Measurements from ENCODE around the gene MRGPRD.

The MRGPRD gene

GRCh38 chr11:68933605-68934320 lies 47.0 kb downstream of the MRGPRD start:
- Histone ChIP-seq H3K14ac (ENCODE audit: low read length) (peak overlapping the region; percentile 75), H3K4me3 (ENCODE audit: low read length in 2 of 2) (no peak overlapping the region), H4K91ac (ENCODE audit: low read depth, low read length, poor library complexity) (no peak overlapping the region), H2AK5ac (ENCODE audit: low read depth, low read length) (no peak overlapping the region), H3K9ac (ENCODE audit: low read depth, low read length, poor library complexity) (peak overlapping the region; percentile 12), H3K23ac (ENCODE audit: low read depth, low read length, poor library complexity) (no peak overlapping the region), H2BK120ac (ENCODE audit: low read depth, low read length) (peak overlapping the region; percentile 54), H3K4ac (ENCODE audit: low read length) (no peak overlapping the region), H3K27ac (replicated peaks; ENCODE audit: low read length) (no peak overlapping the region), H3K4me1 (ENCODE audit: control insufficient read depth in 2 of 2, insufficient read depth in 1 of 2, low read depth in 1 of 2, low read length in 2 of 2) (no peaks in the 10 kb centered on the region), H3K36me3 (replicated peaks in 1 of 2; ENCODE audit: control insufficient read depth in 2 of 2, insufficient read depth in 2 of 2, low read length in 2 of 2) (peaks cover 35 to 88% of the 10 kb centered on the region in 2 donors), H3K9me3 (replicated peaks in 1 of 2; ENCODE audit: control insufficient read depth in 2 of 2, insufficient read depth in 1 of 2, low read depth in 1 of 2, low read length in 2 of 2) (no peaks in the 10 kb centered on the region), H2BK5ac (ENCODE audit: low read length) (peak overlapping the region; percentile 48), H2BK15ac (ENCODE audit: low read length) (no peak overlapping the region), H3K27me3 (ENCODE audit: control insufficient read depth in 3 of 3, insufficient read depth in 3 of 3, low read depth in 1 of 3, low read length in 3 of 3) (no peaks in the 10 kb centered on the region), H3K4me2 (ENCODE audit: insufficient read depth, low read length, poor library complexity, severe bottlenecking) (no peak overlapping the region), H2AFZ (ENCODE audit: low read length) (no peak overlapping the region), H2BK12ac (ENCODE audit: low read length) (no peak overlapping the region), H3K79me1 (ENCODE audit: low read depth, low read length) (peaks cover 1% of the 10 kb centered on the region), H4K8ac (ENCODE audit: low read depth, low read length) (no peak overlapping the region), H3K18ac (ENCODE audit: low read length) (no peak overlapping the region)
- no CpG with 5 or more reads among the region's 17 CpGs for WGBS, 2 donors (ENCODE audit: extremely low coverage in 2 of 2, insufficient read length in 2 of 2, insufficient replicate concordance in 1 of 2)
- no peak for DNase-seq (ENCODE audit: low spot score)

- Histone ChIP-seq H3K14ac (ENCODE audit: low read length) (peak overlapping the region; percentile 75), H3K9me3 (replicated peaks in 1 of 2; ENCODE audit: control insufficient read depth in 2 of 2, insufficient read depth in 1 of 2, low read depth in 1 of 2, low read length in 2 of 2) (no peaks in the 10 kb centered on the region), H3K9ac (ENCODE audit: low read depth, low read length, poor library complexity) (no peak overlapping the region), H2BK12ac (ENCODE audit: low read length) (no peak overlapping the region), H2AK5ac (ENCODE audit: low read depth, low read length) (no peak overlapping the region), H3K4ac (ENCODE audit: low read length) (no peak overlapping the region), H3K18ac (ENCODE audit: low read length) (no peak overlapping the region), H3K79me1 (ENCODE audit: low read depth, low read length) (peaks cover 1% of the 10 kb centered on the region), H3K27me3 (ENCODE audit: control insufficient read depth in 3 of 3, insufficient read depth in 3 of 3, low read depth in 1 of 3, low read length in 3 of 3) (no peaks in the 10 kb centered on the region), H3K4me1 (ENCODE audit: control insufficient read depth in 2 of 2, insufficient read depth in 1 of 2, low read depth in 1 of 2, low read length in 2 of 2) (no peaks in the 10 kb centered on the region), H2BK5ac (ENCODE audit: low read length) (no peak overlapping the region), H3K4me2 (ENCODE audit: insufficient read depth, low read length, poor library complexity, severe bottlenecking) (no peak overlapping the region), H3K4me3 (ENCODE audit: low read length in 2 of 2) (no peak overlapping the region), H2AFZ (ENCODE audit: low read length) (no peak overlapping the region), H3K36me3 (replicated peaks in 1 of 2; ENCODE audit: control insufficient read depth in 2 of 2, insufficient read depth in 2 of 2, low read length in 2 of 2) (peaks cover 31 to 88% of the 10 kb centered on the region in 2 donors), H3K27ac (replicated peaks; ENCODE audit: low read length) (no peak overlapping the region), H2BK120ac (ENCODE audit: low read depth, low read length) (no peak overlapping the region), H3K23ac (ENCODE audit: low read depth, low read length, poor library complexity) (peak overlapping the region; percentile 68), H2BK15ac (ENCODE audit: low read length) (no peak overlapping the region), H4K8ac (ENCODE audit: low read depth, low read length) (no peak overlapping the region), H4K91ac (ENCODE audit: low read depth, low read length, poor library complexity) (no peak overlapping the region)
- no peak for DNase-seq (ENCODE audit: low spot score)
- WGBS, 2 donors (ENCODE audit: extremely low coverage in 2 of 2, insufficient read length in 2 of 2, insufficient replicate concordance in 1 of 2): no CpG with 5 or more reads among the region's 24 CpGs
Measured at GRCh38 chr11:68932933-68933577, 47.7 kb downstream of the MRGPRD start.

GRCh38 chr11:68932358-68932757 lies 48.4 kb downstream of the MRGPRD start:
- no peak overlapping the region for H3K14ac ChIP-seq (ENCODE audit: low read length)
- H4K91ac ChIP-seq (ENCODE audit: low read depth, low read length, poor library complexity): no peak overlapping the region
- no peak overlapping the region for H3K4ac ChIP-seq (ENCODE audit: low read length)
- no peak overlapping the region for H2AFZ ChIP-seq (ENCODE audit: low read length)
- DNase-seq (ENCODE audit: low spot score): no peak
- no peaks in the 10 kb centered on the region for H3K27me3 ChIP-seq (ENCODE audit: control insufficient read depth in 3 of 3, insufficient read depth in 3 of 3, low read depth in 1 of 3, low read length in 3 of 3)
- H2BK5ac ChIP-seq (ENCODE audit: low read length): no peak overlapping the region
- H2BK120ac ChIP-seq (ENCODE audit: low read depth, low read length): no peak overlapping the region
- no peak overlapping the region for H3K23ac ChIP-seq (ENCODE audit: low read depth, low read length, poor library complexity)
- peaks cover 1% of the 10 kb centered on the region for H3K79me1 ChIP-seq (ENCODE audit: low read depth, low read length)
- no peak overlapping the region for H3K4me3 ChIP-seq (ENCODE audit: low read length in 2 of 2)
- H2BK15ac ChIP-seq (ENCODE audit: low read length): no peak overlapping the region
- H3K9me3 ChIP-seq (replicated peaks in 1 of 2; ENCODE audit: control insufficient read depth in 2 of 2, insufficient read depth in 1 of 2, low read depth in 1 of 2, low read length in 2 of 2): no peaks in the 10 kb centered on the region
- no CpG with 5 or more reads among the region's 7 CpGs for WGBS, 2 donors (ENCODE audit: extremely low coverage in 2 of 2, insufficient read length in 2 of 2, insufficient replicate concordance in 1 of 2)
- H4K8ac ChIP-seq (ENCODE audit: low read depth, low read length): no peak overlapping the region
- no peak overlapping the region for H3K27ac ChIP-seq (replicated peaks; ENCODE audit: low read length)
- H3K18ac ChIP-seq (ENCODE audit: low read length): no peak overlapping the region
- H2BK12ac ChIP-seq (ENCODE audit: low read length): no peak overlapping the region
- H3K36me3 ChIP-seq (replicated peaks in 1 of 2; ENCODE audit: control insufficient read depth in 2 of 2, insufficient read depth in 2 of 2, low read length in 2 of 2): peaks cover 27 to 88% of the 10 kb centered on the region in 2 donors
- H2AK5ac ChIP-seq (ENCODE audit: low read depth, low read length): no peak overlapping the region
- no peaks in the 10 kb centered on the region for H3K4me1 ChIP-seq (ENCODE audit: control insufficient read depth in 2 of 2, insufficient read depth in 1 of 2, low read depth in 1 of 2, low read length in 2 of 2)
- H3K4me2 ChIP-seq (ENCODE audit: insufficient read depth, low read length, poor library complexity, severe bottlenecking): no peak overlapping the region
- H3K9ac ChIP-seq (ENCODE audit: low read depth, low read length, poor library complexity): no peak overlapping the region

GRCh38 chr11:68931911-68932310 lies 48.9 kb downstream of the MRGPRD start:
- H3K36me3 ChIP-seq (replicated peaks in 1 of 2; ENCODE audit: control insufficient read depth in 2 of 2, insufficient read depth in 2 of 2, low read length in 2 of 2): peaks cover 23 to 88% of the 10 kb centered on the region in 2 donors
- no peak overlapping the region for H2BK15ac ChIP-seq (ENCODE audit: low read length)
- no peak for DNase-seq (ENCODE audit: low spot score)
- WGBS, 2 donors (ENCODE audit: extremely low coverage in 2 of 2, insufficient read length in 2 of 2, insufficient replicate concordance in 1 of 2): no CpG with 5 or more reads among the region's 17 CpGs
- no peak overlapping the region for H4K91ac ChIP-seq (ENCODE audit: low read depth, low read length, poor library complexity)
- H3K4ac ChIP-seq (ENCODE audit: low read length): no peak overlapping the region
- no peaks in the 10 kb centered on the region for H3K4me1 ChIP-seq (ENCODE audit: control insufficient read depth in 2 of 2, insufficient read depth in 1 of 2, low read depth in 1 of 2, low read length in 2 of 2)
- no peak overlapping the region for H3K9ac ChIP-seq (ENCODE audit: low read depth, low read length, poor library complexity)
- H3K79me1 ChIP-seq (ENCODE audit: low read depth, low read length): peaks cover 1% of the 10 kb centered on the region
- H3K4me3 ChIP-seq (ENCODE audit: low read length in 2 of 2): no peak overlapping the region
- no peak overlapping the region for H3K14ac ChIP-seq (ENCODE audit: low read length)
- no peak overlapping the region for H2AK5ac ChIP-seq (ENCODE audit: low read depth, low read length)
- no peak overlapping the region for H2AFZ ChIP-seq (ENCODE audit: low read length)
- H3K9me3 ChIP-seq (replicated peaks in 1 of 2; ENCODE audit: control insufficient read depth in 2 of 2, insufficient read depth in 1 of 2, low read depth in 1 of 2, low read length in 2 of 2): no peaks in the 10 kb centered on the region
- H3K23ac ChIP-seq (ENCODE audit: low read depth, low read length, poor library complexity): no peak overlapping the region
- no peak overlapping the region for H3K4me2 ChIP-seq (ENCODE audit: insufficient read depth, low read length, poor library complexity, severe bottlenecking)
- no peak overlapping the region for H2BK5ac ChIP-seq (ENCODE audit: low read length)
- no peaks in the 10 kb centered on the region for H3K27me3 ChIP-seq (ENCODE audit: control insufficient read depth in 3 of 3, insufficient read depth in 3 of 3, low read depth in 1 of 3, low read length in 3 of 3)
- no peak overlapping the region for H3K18ac ChIP-seq (ENCODE audit: low read length)
- no peak overlapping the region for H2BK120ac ChIP-seq (ENCODE audit: low read depth, low read length)
- H4K8ac ChIP-seq (ENCODE audit: low read depth, low read length): no peak overlapping the region
- no peak overlapping the region for H2BK12ac ChIP-seq (ENCODE audit: low read length)
- H3K27ac ChIP-seq (replicated peaks; ENCODE audit: low read length): no peak overlapping the region
